Activated CD8-positive, alpha-beta memory T cell treated with anti-CD3 and anti-CD28 coated beads, Interleukin-2, amount 50 U/mL, for 4 hours (primary cell): Measurements from ENCODE around the gene MYLK3.

Experiments
- DNase-seq: peaks from one replicate; pipeline ENCODE4 v3.0.0-alpha.2; 2020

Gene MYLK3

DNA sequence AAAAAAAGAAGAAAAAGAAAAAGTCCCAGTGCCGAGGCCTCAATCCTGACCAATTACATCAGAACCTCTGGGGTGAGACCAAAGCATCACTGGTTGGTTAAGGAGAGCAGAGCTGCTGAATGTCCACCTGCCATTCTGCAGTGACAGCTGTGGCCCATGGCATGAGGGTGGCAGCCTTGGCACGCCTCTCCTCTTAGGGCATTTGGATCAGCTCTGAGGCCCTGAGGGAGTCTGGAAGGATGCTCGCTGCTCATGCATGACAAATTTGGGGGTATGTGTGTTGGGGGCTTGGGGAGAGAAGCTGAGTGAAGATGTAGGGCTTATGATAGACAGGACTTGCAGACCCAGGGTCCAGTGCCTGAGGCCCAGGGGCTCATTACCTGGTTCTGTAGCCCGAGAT, 26.3 kb downstream of the MYLK3 start:
- no peak for DNase-seq

DNA sequence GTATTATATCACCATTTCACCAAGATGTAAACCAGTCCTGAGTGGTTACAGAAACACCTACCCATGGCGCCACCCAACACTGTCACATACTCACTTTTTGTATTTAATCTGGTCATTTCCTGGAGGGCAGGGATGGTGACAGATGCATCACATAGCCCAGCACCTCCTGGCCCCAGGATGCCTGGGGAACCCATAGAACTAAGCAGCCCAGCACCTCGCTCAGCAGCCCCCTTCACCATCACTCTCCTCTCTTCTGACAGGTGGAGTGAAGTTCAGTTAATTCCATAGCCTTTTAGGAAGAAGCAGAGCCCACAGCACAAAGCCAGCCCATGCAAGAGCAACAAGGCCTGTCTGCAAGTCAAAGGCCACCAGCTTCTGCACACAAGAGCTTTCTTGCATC, 27.5 kb downstream of the MYLK3 start:
- DNase-seq, result no peak

DNA sequence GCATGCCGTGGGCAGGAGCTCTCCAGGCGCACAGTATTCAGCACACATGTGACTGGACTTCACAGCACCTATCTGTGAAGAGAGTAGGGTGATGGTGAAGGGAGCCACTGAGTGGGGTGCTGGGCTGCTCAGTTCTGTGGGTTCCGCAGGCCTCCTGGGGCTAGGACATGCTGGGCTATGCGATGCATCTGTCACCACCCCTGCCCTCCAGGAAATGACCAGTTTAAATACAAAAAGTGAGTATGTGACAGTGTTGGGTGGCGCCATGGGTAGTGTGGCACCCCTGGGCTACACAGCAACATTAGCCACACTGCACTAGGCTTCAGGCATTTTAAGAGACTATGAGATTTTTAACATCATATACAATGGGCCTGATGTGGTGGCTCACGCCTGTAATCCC, 28.6 kb downstream of the MYLK3 start:
- no peak for DNase-seq

- DNase-seq, result no peak
Measured at GRCh38 chr16:46718214-46718613, 29.9 kb downstream of the MYLK3 start.

- no peak for DNase-seq
Measured at GRCh38 chr16:46717692-46718091, 30.5 kb downstream of the MYLK3 start.

DNA sequence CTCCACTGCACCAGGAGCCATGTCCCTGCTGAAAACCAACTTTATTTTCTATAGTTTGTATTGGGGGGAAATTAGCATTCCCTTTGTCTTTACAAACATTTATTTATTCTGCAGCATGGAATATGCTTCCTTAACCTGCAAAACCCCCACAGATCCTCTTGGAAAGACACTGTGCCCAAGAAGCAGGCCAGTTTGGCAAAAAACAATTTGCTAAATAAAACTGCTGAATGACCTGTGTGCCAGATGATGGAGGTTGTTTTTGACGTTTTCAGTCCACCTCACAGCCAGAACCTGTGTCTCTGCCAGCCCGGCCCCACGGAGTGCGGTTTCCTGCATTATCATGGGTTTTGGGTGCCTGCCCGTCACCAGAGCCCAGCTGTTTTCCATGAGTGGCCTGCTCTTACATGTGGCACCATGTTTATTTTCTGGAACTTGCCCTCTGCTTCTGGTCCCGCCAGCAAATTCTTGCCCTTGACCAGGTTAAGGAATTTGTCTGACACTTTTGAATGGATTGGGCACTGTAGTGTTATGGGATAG, 32.3 kb downstream of the MYLK3 start:
- no peak for DNase-seq

DNA sequence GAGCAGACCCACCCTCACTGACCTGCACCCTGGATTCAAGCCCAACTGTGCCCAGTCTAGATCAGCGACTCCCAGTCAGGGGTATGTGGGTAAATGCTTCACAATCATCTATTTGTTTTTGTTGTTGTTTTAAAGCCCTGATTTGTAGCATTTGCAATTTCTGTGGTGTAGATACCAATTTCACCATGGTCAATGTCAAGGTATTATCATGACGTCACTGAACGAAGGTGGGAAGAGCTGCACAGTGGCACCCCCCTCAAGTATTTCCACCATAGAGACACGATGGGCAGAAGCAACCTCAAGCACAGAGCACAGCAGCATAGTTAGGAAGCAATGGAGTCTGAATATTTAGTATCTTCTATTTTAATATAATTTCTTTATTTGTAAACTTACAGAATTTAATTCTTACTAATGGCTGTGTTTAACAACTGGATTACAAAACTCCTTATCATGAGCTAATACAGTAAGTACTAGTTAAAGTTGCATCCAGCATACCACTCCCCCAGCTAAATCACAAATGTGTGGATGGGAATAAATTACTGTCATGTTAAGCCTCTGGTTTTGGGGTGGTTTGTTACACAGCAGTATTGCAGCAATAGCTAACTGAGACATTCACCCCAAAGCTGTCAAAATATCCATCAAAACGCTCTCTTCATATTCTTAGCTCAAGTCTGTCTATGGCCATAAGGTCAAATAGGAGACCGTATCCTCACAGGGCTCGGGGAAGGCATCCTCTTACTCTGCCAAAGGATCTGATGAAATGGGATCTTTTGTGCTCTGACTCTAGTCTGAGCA, 33.1 kb downstream of the MYLK3 start:
- DNase-seq, result no peak

DNA sequence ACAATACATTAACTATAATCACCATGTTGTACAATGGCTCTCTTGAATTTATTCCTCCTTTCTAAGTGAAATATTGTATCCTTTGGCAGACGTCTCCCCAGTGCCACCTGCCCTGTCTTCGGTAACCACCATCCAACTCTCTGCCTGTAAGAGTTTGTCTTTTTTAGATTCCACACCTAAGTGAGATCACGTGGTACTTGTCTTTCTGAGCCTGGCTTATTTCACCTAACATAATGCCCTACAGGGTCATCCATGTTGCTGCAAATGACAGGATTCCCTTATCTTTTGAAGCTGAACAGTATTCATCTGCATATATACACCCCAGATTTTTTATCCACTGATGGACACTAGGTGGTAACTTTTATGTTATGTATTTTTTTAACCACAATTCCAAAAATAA, 34.5 kb downstream of the MYLK3 start:
- DNase-seq, result no peak

GRCh38 chr16:46712911-46713310, 35.2 kb downstream of the MYLK3 start:
- no peak for DNase-seq

- DNase-seq, result no peak
Measured at GRCh38 chr16:46711106-46712058, 36.8 kb downstream of the MYLK3 start.

DNA sequence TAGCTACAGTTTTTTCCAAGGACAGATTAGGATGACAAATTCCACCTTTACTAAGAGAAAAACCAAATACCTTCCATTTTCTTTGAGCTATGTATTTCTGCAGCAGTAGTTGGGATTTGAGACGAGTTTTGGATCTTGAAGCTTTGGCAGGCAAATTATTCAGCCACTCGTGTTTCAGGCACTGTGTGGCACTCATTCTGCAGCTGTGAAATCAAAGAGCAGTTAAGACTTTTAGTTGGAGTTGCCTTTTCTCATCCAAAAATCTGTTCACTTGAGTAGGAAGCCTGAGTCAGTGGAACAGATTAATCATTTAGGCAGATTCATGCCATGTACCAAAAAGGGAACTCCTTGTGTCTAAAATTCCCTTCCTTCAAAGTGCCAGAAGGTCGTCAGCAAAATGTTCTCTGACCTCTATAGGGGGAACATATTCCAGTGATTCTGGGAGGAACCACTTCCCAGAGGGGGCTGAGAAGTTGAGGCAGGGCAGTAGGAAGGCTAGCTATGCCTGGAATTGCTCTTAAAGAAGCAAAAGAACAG, 38.6 kb downstream of the MYLK3 start:
- DNase-seq, result no peak

DNA sequence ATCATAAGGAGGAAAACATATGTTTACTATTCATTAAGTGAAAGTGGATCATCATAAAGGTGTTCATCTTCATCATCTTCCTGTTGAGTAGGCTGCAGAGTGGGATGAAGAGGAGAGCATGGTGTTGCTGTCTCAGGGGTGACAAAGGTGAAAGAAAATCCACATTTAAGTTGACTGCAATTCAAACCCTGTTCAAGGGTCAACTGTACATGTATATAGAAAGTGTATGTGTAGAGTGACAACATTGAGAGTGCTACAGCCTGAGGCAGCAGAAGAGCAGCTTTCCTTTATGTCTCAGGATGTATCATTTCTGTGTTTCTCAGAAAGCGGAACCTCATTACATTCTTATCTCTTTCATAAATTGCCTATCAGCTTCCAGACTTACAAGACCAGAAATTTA, 41.5 kb downstream of the MYLK3 start:
- no peak for DNase-seq

- no peak for DNase-seq
Measured at GRCh38 chr16:46702030-46702429, 46.1 kb downstream of the MYLK3 start.

GRCh38 chr16:46701615-46702014, 46.5 kb downstream of the MYLK3 start:
- no peak for DNase-seq

GRCh38 chr16:46700048-46700447, 48.1 kb downstream of the MYLK3 start:
- DNase-seq, result no peak

GRCh38 chr16:46696957-46697356, 51.2 kb downstream of the MYLK3 start:
- DNase-seq, result no peak

- no peak for DNase-seq
Measured at GRCh38 chr16:46695937-46696336, 52.2 kb downstream of the MYLK3 start.

DNA sequence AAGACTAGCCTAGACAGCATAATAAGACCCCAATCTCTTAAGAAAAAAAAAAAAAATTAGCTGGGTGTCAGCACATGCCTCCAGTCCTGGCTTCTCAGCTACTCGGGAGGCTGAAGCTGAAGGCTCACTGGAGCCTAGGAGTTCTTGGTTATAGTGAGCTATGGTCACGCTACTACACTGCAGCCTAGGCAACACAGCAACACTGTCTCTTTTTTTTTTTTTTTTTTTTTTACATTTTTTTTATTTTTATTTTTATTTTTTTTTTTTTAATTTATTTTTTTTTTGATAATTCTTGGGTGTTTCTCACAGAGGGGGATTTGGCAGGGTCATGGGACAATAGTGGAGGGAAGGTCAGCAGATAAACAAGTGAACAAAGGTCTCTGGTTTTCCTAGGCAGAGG, 54.5 kb downstream of the MYLK3 start:
- DNase-seq, result no peak

DNA sequence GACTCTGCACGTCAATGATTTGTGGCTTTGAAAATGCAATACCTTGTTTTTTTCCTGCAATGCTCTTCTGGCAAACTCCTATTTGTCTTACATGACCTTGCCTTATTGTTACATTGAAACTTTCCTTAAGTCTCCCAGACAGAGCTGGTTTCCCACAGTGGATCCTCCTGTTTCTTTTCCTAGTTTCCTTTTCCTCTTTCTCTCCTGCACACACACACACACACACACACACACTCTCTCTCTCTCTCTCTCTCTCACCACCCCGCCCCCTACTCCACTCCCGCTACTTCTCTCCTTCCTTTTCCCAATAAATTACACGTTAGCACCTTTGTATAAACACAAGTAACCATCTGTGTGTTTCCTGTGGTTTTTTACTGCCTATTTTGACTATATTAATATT, 56.4 kb downstream of the MYLK3 start:
- no peak for DNase-seq

DNA sequence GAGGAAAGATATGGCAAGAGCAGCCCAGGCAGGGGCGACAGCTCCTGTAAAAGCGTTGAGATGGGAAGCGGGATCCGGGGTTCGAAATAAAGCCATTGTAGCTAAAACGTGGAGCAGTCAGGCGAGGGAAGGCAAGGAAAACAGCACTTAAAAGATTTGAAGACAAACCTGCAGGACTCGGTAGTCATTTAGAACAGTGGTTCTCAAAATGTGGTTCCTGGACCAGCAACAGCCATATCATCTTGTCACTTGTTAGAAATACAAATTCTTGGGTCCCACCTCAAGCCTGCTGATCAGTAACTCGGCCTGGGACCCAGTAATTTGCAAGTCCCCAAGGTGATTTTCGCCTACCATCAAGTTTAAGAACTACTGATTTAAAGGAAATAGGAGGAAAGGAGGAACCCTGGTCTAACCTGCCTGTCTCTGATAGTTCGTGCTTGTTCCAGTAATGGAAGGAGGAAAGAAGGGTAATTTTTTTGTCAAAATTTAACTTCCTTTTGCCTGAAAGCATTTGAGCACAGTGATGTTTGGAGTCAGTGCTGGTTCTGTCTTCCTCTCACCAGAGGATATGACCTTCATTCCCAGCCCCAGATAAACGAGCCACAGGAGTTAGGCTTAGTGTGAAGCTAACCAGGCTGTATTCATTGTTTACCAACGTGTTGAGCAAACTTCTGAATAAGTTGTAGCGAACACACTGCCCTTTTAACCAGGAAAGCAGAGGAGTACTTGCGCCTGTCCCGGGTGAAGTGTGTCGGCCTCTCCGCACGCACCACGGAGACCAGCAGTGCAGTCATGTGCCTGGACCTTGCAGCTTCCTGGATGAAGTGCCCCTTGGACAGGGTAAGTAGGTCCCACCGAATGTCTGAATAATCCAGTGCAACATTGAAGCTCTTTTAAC, 57.6 kb downstream of the MYLK3 start:
- DNase-seq, result no peak

DNA sequence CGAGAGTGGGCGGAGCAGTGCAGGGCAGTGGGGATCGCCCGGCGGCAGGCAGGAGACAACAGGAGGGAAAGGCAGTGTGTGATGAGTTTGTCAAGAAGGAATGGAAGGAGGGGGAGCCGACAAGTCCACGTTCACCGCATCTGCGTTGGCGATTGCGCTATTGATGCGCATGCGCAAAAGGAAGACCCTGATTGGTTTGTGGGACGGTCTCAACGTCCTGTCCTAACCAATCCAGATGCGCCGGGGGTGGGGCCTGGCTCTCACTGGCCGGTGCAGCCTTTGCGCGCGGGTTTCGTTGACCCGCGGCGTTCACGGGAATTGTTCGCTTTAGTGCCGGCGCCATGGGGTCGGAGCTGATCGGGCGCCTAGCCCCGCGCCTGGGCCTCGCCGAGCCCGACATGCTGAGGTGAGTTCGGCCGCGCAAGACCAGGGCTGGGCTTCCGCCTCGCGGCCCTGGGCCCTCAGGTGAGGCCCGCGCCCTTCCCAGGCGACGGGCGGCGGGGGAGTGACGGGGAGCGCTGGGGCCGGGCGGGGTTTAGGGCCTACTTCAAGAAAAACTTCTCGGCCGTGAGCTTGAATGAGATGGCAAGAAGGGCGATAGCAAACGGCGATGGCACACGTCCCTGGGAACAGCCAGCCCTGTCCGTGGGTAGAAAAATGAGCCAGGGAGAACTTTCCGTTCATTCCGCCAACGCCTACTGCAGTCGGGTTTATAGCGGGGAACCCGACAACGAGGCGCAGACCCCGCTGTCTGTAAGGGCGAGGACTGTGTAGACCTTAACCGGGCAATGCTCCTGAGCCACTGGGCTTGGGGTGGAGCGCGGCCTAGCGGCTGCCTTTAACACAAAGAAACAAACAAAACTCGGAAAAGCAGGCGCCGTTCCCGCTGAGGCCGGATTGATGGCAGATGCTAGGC, 58.5 kb downstream of the MYLK3 start, which contains the start of gene ORC6:
Gene ORC6, plus strand, starts transcription at position 295 of the 916 bp plus-strand sequence. Its CDS starts 47 bp downstream, at position 342.
- DNase-seq, result peak; percentile 95
